ENCODE results near the gene APOA4.
"Not testable (repeated sequence)": the region's sequence is repeated elsewhere in the genome, so short reads cannot be mapped to it uniquely, and the experiment has no call there.

APOA4 gene

DNA sequence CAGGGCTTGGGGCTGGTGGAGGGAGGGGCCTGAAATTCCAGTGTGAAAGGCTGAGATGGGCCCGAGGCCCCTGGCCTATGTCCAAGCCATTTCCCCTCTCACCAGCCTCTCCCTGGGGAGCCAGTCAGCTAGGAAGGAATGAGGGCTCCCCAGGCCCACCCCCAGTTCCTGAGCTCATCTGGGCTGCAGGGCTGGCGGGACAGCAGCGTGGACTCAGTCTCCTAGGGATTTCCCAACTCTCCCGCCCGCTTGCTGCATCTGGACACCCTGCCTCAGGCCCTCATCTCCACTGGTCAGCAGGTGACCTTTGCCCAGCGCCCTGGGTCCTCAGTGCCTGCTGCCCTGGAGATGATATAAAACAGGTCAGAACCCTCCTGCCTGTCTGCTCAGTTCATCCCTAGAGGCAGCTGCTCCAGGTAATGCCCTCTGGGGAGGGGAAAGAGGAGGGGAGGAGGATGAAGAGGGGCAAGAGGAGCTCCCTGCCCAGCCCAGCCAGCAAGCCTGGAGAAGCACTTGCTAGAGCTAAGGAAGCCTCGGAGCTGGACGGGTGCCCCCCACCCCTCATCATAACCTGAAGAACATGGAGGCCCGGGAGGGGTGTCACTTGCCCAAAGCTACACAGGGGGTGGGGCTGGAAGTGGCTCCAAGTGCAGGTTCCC is 6.5 kb upstream of the APOA4 start, which contains the start of gene APOC3:
Gene APOC3, plus strand, starts transcription at position 383 of the 659 bp plus-strand sequence. CDS start 676 bp downstream, outside the sequence.
- DNase-seq (ENCODE audit: low spot score) = no peak

DNA sequence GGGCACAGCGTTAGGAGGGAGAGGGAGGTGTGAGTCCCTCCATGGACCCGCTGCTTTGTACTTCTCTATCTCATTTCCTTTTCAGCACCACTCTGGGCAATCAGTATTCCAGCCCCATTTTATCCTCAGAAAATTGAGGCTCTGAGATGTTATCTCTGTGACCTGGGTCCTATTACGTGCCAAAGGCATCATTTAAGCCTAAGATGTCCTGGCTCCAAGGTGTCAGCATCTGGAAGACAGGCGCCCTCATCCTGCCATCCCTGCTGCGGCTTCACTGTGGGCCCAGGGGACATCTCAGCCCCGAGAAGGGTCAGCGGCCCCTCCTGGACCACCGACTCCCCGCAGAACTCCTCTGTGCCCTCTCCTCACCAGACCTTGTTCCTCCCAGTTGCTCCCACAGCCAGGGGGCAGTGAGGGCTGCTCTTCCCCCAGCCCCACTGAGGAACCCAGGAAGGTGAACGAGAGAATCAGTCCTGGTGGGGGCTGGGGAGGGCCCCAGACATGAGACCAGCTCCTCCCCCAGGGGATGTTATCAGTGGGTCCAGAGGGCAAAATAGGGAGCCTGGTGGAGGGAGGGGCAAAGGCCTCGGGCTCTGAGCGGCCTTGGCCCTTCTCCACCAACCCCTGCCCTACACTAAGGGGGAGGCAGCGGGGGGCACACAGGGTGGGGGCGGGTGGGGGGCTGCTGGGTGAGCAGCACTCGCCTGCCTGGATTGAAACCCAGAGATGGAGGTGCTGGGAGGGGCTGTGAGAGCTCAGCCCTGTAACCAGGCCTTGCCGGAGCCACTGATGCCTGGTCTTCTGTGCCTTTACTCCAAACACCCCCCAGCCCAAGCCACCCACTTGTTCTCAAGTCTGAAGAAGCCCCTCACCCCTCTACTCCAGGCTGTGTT is 5.8 kb upstream of the APOA4 start:
- no peak for DNase-seq (ENCODE audit: low spot score)

DNA sequence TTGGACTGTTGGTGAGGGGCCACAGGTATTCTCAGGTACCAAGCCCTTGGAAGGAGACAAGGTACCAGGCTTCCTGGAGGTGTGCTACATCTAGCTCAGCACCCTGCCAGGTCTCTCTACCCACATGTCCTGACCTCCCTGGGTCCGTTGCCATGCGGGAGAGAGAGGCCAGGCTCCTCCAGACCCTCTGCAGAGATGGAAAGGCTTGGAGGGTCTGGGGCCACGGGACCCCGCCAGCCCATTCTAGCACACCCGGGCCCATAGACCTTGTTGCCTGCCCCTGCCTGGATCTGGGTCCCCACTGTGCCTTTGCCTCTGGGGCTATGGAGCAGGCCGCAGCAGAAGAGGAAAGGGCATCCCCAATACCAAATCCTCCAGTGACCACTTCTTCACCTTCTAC is 4.4 kb upstream of the APOA4 start:
- no peak for DNase-seq (ENCODE audit: low spot score)

DNA sequence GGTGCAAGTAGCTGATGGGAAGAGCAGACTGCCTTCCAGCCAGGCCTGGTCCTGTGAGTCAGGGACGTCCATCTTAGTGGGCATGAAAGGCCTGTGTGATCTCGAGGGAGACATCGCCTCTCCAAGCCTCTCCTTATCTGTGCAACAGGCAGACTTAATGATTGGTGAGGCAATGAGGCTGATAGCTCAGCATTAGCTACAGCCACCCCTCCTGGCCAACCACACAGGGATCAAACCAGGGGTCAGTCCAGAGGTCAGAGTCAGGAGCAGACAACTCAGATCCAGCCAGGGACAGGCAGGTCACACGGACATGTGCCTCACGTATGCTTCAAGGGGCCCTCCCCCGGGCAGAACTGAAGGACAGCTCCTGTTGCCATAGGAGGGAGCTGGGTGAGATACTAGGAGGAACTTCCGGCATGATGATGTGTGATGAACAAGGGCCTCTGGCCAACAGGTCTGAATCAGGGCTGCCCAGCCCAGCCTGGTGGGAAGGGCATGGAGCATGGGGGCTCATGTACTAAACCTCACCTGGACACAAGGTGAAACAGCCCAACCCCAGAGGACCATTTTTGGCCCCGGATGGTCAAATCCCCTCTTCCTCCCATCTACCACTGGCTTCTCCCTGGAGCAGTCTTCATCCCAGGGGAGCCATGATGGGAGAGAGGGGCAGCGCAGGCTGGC is 3.8 kb upstream of the APOA4 start:
- DNase-seq (ENCODE audit: low spot score) = no peak

DNA sequence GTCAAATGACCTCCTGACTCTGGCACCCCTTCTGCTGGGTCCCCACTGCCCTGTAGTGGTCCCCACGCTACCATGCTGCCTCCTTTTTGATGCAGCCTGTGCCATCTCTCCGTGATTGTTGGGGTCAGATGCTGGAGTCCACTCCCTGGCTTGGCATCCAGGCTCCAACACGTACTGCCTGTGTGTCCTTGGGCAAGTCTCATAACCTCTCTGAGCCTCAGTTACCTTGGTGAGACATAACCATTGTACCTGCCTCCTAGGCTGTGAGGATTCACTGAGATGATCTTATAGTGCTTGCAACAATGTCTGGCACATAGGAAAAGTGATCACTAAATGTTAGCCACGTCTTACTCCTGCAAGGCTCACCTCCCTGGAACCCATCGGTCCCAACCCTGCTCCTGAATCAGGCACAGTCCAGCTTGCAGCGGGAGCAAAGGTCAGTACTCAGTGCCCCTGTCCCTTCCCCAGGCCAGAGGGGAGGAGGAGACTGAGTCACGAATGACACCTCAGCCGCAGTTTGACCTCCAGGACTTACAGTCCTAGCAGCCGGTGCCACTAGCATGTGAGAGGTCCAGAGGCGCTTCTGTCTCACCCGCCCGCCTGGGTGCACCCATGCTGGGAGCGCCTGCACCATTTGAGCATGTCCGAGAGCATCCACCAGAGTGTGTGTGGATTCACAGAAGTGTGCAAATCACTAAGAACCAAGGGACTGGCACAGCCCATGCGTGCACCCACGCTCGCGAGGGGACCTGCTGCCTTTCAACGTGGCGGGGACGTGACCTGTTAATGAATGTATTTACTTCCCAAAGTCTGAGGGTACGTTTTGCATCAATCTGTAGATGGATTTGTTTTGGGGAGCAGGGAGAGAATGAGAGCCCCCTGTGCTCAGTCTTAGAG is 3.0 kb upstream of the APOA4 start:
- no peak for DNase-seq (ENCODE audit: low spot score)

DNA sequence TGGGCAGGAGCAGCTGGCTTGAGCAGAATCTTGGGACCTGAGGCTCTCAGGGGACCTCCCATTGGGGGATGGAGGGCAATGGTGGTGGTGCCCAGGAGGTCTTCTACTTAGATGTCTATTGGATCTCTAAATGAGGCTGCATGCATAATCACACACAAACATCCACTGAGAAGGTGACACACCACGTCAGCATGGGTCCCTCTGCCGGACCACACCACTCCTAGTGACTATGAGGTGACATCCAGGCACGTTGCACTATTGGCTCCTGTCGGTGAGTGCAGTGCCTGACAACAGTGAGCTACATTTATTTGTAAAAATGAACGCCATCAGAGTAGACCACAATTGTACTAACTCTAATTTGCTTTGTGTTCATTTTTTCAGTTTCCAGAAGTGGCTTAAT is 2.3 kb upstream of the APOA4 start:
- DNase-seq (ENCODE audit: low spot score) = no peak

DNA sequence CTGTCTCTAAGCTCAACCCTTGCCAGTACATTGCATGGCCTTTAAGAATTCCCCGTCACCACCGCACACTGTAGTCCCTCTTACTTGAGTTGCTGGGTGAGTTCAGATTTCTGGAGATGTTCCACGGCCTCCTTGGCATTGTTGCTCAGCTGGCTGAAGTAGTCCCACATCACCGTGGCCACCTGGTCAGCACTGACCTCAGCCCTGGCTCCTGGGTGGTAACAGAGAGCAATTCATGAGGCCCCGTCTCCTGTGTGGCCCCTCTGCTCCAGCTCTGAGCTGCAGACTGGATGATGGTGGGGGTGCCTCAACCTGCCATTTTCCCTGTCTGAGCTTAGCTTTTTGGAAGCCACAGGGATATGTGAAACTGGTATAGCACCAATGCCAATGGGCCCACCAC is 529 bp downstream of the APOA4 start:
- DNase-seq (ENCODE audit: low spot score) = no peak

DNA sequence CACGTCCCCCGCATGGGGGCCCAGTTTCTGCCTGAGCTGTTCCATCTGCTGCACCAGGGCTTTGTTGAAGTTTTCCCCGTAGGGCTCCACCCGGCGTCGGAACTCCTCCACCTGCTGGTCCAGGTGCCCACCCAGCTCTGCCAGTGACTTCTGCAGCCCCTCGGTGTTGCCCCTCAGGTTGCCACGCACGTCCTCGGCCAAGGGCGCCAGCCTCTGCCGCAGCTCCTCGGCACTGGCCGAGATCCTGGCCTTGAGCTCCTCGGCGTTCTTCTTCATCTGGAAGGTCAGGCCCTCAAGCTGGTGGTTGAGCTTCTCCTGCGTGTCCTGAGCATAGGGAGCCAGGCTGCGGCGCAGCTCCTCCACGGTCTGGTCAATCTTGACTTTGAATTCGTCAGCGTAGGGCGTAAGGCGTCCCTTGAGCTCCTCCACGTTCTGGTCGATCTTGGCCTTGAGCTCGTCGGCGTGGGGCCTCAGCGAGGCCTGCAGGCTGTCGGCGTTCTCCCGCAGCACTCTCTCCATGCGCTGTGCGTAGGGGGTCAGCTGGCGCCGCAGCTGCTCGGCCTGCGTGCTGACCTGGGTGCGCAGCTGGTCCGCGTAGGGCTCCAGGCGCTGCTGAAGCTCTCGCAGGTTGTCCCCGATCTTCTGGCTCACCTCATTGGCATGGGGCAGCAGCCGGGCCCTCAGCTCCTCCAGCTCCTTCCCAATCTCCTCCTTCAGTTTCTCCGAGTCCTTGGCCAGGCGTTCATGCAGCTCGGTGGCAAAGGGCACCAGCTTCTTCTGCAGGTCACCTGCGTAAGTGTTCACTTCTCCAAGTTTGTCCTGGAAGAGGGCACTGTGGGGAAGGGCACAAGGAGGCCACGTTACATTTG is 1.8 kb downstream of the APOA4 start:
- DNase-seq (ENCODE audit: low spot score) = no peak

DNA sequence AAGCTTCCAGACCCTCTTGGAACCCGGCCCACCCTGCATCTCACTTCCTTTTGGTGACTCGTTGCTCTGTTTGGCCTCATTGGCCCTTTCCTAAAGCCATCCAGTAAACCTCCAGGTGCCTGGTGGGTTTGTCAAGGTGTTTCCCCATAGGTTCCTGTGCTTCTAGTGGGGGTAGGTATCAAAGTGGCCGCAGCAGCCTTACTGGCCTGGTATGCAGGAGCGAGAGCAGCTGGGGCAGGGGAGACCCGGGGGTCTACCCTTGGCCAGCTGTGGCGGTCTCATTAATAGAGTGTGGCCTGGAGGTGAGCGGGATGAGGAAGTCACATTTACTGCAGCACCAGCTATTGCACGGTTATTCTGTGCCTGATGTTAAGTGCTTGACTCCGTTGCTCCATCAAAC is 4.1 kb downstream of the APOA4 start:
- DNase-seq (ENCODE audit: low spot score) = no peak

DNA sequence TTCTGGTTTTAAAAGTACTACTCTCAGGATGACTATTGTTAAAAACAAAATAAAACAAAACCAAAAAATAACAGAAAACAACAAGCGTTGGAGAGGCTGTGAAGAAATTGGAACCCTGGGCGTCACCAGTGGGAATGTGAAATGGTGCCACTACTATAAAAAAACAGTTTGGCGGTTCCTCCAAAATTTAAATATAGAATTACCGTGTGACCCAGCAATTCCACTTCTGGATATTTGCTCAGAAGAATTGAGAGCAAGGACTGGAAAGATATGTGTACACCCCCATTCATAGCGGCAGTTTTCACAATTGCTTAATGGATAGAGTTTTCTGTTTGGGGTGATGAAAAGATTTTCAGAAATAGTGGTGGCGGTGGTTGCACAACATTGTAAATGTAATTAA is 8.6 kb downstream of the APOA4 start:
- DNase-seq (ENCODE audit: low spot score) = no peak

DNA sequence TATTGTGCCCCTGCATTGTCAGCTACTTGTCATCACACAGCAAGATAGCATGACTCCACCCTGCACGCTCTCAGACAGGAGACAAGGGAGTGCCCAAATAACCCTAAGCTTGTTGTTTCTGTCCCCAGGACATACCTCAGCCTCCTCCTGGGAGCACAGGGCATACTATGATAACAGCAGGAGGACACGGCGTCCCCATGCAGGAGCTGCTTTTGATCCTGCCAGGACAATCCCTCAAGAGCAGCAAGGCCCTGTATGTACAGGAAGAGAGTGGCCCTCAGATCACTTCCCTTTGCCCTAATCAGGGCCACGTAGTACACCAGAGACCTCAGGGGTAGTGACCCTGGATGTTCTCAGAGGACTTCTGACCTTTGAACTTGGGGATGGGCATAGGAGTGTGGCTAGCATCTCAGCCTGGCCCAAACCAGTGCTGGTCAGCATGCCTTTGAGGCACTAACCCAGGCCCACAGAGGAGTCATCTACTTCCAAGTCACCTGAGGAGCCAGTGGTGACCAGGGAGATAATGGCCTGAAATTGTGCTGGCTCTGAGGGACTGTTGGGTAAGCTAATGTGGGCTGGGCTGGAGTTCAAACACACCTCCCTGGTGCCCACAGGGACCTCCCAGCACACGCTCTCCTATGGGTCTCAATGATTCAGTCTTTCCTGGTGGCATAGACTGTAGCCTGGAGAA is 9.2 kb downstream of the APOA4 start:
- DNase-seq (ENCODE audit: low spot score) = no peak

DNA sequence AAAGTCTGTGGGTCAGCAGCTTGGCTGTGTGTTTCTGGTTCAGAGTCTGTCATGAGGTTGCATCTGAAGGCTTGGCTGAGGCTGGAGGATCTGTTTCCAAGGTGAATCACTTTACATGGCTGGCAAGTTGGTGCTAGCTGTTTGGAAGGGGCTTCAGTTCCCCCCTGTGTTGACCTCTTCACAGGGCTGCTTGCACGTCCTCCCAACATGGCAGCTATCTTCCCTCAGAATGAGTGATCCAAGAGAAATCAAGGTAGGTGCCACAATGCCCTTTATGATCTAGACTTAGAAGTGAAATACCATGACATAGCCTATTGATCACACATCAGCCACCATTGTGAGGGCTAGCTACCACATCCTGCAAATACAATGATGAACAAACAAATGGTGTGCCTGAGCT is 9.9 kb downstream of the APOA4 start:
- no peak for DNase-seq (ENCODE audit: low spot score)

DNA sequence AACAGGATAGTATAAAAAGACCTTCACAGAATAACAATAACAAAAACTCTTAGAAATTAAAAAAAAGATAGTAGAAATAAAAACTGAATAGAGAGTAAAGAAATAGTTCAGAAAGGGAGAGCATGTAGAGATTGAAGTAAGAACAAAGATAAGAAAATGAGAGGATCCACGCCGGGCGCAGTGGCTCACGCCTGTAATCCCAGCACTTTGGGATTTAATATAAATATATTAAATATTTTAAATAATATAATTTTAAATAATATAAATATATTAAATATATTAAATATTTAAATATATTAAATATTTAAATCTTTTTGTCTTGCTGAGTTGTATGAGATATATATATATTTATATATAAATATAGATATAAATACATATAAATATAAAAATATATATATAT is 11.0 kb downstream of the APOA4 start:
- no peak for DNase-seq (ENCODE audit: low spot score)

DNA sequence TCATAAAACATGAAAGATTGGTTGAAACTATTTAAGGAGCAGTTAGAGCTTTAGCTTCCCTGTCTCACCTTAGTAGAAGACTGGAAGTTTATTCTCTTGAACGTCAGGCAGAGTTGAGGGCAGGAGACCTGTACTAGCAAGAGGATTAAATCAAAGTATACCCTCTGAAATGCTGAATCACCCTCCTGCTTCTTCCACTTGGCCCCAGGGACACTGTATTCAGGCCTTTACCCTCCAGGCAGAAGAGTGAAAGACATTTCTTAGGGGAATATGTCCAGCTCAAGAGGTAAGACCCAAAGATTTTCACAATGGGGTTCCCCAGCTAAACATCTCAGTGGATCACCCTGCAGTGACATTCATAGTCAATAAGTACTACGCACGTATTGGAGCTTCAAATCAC is 11.9 kb downstream of the APOA4 start:
- DNase-seq (ENCODE audit: low spot score) = no peak

DNA sequence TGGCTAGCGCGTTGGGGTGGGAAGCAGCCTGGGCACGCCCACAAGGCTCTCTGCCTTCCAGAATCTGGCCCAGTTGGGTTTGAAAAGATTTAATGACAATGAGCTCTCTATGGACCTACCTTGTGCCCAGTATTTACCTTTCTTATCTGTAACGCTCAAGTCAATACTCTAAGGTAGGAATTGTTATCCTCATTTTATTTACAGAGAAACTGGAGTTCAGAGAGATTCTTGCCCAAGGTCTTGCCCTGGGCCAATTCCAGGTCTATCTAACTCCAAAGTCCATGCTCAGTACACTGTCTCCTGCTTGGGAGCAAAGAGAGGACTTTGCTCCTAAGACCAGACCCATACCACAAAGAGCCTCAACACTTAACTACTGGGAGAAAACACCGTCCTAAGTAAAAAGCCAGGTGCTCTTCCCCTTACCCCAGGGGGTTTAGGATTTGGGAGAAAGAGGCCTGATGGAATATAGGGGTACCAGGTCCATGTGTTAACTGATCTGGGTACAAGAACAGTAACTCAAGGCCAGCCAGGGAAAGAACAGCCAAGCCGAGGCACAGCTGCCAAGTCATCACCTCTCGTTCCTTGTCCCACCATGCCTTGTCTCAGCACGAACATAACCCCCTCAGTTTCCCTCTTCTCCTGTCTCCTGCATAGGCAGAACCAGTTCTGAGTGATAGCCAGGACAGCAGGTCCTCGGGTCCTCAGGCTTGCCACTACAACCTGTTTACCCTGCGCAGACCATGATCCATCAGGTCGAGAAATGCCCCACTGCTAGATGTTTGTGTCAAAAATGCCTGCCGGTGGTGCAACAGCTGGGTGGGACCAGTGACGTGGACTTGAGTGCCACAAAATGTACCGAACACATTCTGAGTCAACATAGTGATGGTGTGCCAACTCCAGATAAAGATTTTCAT is 14.6 kb downstream of the APOA4 start:
- DNase-seq (ENCODE audit: low spot score) = no peak

DNA sequence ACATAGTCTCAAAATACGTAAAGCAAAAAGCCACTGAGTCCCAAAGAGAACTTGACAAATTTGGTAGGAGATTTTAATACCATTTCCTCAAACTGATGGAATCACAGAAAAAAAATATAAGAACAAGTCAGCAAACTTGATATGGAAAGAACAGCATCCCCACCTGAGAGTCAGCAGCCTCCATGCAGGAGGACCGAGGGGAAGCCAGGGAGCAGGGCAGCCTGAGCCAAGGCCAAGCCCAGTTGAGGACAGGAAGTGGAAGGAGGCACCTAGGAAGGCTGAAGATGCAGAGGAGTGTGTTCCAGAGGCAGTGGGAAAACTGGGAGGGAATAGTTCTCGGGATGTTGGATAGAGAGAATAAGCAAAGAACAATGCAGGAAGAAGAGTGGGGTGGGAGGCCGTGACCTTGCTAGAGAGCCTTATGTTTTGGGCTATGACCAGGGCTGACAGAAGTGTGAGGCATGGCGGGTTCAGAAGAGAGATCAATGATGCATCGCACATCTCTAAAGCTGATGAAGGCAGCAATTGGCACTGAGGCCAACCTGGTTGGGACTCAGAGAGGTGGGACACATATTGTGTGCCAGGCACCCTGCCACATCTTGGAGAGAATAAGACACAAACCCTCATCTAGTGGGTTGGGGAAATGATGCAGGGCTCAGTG is 15.4 kb downstream of the APOA4 start:
- DNase-seq (ENCODE audit: low spot score) = no peak

DNA sequence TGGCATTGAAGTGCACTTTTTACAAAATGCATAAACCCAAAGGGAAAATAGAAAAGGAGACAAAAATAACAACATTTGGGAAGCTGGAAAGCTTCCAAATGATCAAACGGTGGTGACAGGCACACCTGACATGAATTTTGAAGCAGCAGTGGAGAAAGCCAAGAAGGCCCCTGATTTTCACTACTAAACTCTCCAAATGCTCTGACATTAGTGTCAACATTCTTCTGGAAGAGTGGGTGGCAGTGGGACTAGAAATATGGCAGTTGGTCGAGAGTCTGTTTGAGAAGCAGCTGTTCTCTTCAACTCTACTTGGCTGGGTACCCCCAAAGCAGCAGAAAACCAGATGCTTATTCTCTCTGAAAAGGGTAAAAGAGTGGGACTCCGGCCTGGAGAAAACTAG is 19.1 kb downstream of the APOA4 start:
- DNase-seq (ENCODE audit: low spot score) = no peak

DNA sequence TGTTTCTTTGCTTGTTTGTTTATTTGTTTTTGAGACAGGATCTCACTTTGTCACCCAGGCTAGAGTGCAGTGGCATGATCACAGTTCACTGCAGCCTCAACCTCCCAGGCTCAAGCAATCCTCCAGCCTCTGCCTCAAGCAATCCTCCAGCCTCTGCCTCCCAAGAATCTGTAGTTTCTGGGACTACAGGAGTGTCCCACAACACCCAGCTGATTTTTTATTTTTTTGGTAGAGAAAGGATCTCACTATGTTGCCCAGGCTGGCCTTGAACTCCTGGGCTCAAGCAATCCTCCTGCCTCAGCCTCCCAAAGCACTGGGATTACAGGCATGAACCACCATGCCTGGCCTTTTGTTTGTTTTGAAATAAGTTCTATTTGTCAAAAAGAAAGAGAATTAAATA is 21.4 kb downstream of the APOA4 start:
- not testable (repeated sequence) for DNase-seq (ENCODE audit: low spot score)

DNA sequence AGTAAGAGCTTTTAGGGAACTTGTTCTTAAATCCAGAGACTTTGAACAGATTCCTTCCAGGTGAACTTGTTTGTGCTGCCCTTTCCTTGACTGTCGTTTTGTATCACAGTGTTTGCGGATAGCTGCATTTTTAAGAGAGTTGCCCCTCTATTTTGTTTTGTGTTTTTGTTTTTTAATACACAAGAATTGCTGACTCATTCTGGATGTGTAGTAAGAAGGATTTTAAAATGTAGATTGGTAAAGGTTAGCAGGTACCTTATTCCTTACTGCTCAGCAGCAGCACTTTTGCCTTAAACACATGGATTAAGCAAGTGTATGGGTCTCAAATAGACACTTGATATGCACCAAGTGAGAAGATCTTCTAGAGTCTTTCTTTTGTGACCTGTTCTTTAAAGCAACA is 22.5 kb downstream of the APOA4 start:
- DNase-seq (ENCODE audit: low spot score) = no peak

Data from COLO829 (cell line).